GM19397 (cell line): ENCODE results near the gene KLHL11.
A peak's percentile ranks its signal among the peaks of the same experiment; 100 is the strongest.
"Not testable (repeated sequence)": the region's sequence is repeated elsewhere in the genome, so short reads cannot be mapped to it uniquely, and the experiment has no call there.

Experiments
- ATAC-seq: cut with Tn5 transposase; IDR thresholded peaks from one replicate; pipeline ENCODE4 v1.9.1; 2021; ENCODE audit warnings: mild to moderate bottlenecking, moderate library complexity; ENCODE audit not compliant: unreplicated experiment

KLHL11 gene

GRCh38 chr17:41891135-41892020 lies 26.2 kb upstream of the KLHL11 start:
- ATAC-seq, result no peak

- no peak for ATAC-seq
These were observed 23.2 kb upstream of the KLHL11 start for GRCh38 chr17:41888332-41888965.

GRCh38 chr17:41885733-41886132 lies 20.5 kb upstream of the KLHL11 start:
- ATAC-seq, result no peak

- ATAC-seq, result no peak
These were observed 17.5 kb upstream of the KLHL11 start for GRCh38 chr17:41882756-41883155.

GRCh38 chr17:41880130-41880529 lies 14.9 kb upstream of the KLHL11 start:
- ATAC-seq, result no peak

GRCh38 chr17:41874293-41874670 lies 9.1 kb upstream of the KLHL11 start:
- ATAC-seq, result not testable (repeated sequence)

GRCh38 chr17:41873559-41874292 lies 8.5 kb upstream of the KLHL11 start:
- ATAC-seq, result no peak

- ATAC-seq, result no peak
These were observed 6.6 kb upstream of the KLHL11 start for GRCh38 chr17:41871789-41872188.

GRCh38 chr17:41870627-41871026 lies 5.4 kb upstream of the KLHL11 start:
- no peak for ATAC-seq

- no peak for ATAC-seq
These were observed 4.9 kb upstream of the KLHL11 start for GRCh38 chr17:41870097-41870496.

- no peak for ATAC-seq
These were observed 4.2 kb upstream of the KLHL11 start for GRCh38 chr17:41869426-41869825.

- no peak for ATAC-seq
These were observed 3.3 kb upstream of the KLHL11 start for GRCh38 chr17:41868568-41868967.

- no peak for ATAC-seq
These were observed 322 bp upstream of the KLHL11 start for GRCh38 chr17:41865596-41865893.

GRCh38 chr17:41864498-41864835 lies 756 bp downstream of the KLHL11 start:
- ATAC-seq, result peak; percentile 31

GRCh38 chr17:41863074-41863848 lies 2.0 kb downstream of the KLHL11 start:
- ATAC-seq, result no peak

GRCh38 chr17:41860254-41860931 lies 4.8 kb downstream of the KLHL11 start:
- ATAC-seq, result no peak

GRCh38 chr17:41851382-41851781 lies 13.8 kb downstream of the KLHL11 start:
- ATAC-seq, result not testable (repeated sequence)

- ATAC-seq, result no peak
These were observed 15.8 kb downstream of the KLHL11 start for GRCh38 chr17:41849251-41849990.

- ATAC-seq, result no peak
These were observed 16.4 kb downstream of the KLHL11 start for GRCh38 chr17:41848788-41849187.

GRCh38 chr17:41844971-41845370 lies 20.3 kb downstream of the KLHL11 start:
- ATAC-seq, result no peak
